Lung microvascular endothelial cell (primary cell): Measurements from ENCODE around the gene TMEM200A. TPM values are rescaled to one million over a fixed set of nuclear protein-coding genes. Genes with fewer than 3 reads are reported as not detected.

Experiments
- DNase-seq, 2 donors: peaks; one replicate each; pipeline versions ENCODE4 v3.0.0 to v3.0.0-alpha.2; 2010; ENCODE audit warnings: low read depth in 2 of 2
- total RNA-seq: library from RNA; depleted of rRNA; stranded (reverse); fragments of >200 nt; gene quantifications from 2 replicates; pipeline ENCODE4 v1.2.1, GENCODE V29; 2014

TMEM200A gene
- total RNA-seq, 1 donor from 2014 or later: 0.20 TPM

DNA sequence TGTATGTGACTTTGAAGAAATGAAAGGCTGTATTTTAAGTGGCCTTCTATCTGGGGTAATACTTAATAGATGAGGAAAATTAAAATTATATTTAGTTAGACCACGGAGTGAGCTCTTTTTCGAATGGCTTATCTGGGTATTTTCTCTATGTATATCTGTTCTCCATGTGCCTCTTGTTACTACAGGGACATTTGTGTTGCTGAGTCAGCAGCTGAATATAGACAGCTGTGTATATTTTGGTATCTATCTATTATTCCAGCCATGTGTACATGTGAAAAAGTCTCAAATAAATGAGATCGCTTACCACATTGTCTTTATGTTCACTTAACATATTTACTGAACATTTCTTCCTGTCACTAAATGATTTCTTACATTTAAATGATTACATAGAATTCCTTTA, 57.2 kb downstream of the TMEM200A start:
- no peak for DNase-seq

DNA sequence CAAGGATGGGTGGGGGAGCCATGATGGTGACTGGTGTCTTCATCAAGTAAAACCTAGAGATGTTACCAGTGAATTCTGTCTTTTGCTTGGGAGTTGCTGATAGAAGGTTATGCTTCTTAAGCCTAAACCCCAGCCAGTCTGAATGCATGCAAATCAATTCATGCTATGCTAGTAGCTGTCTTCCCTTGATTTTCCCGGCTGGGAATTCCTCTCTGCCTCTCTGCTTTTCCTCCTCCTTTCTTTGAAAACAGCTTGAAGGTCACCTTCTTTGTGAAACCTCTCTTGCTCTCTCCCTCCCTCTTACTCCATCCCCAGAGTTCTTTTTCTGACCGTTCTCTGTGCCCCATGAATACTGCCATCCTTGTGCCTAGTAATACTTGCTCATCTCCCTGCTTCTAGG, 58.9 kb downstream of the TMEM200A start:
- DNase-seq: no peak

DNA sequence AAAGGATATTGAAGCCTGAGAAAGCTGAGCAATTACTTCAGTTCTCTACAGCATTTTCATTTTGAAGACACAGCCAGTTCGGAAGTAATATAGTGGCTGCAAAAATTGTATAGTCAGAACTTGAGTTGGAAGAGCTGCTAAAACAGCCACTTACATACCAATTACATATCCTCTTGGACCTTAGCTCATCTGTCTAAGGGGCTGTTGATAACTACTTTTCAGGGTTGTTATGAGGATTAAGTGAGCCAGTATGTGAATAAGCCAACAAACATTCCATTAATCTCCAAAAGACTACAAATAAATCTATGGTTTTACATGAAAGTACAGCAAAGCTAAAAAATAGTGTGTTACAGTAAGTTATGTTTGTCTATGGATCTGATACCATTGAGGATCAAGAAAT, 59.7 kb downstream of the TMEM200A start:
- no peak for DNase-seq

DNA sequence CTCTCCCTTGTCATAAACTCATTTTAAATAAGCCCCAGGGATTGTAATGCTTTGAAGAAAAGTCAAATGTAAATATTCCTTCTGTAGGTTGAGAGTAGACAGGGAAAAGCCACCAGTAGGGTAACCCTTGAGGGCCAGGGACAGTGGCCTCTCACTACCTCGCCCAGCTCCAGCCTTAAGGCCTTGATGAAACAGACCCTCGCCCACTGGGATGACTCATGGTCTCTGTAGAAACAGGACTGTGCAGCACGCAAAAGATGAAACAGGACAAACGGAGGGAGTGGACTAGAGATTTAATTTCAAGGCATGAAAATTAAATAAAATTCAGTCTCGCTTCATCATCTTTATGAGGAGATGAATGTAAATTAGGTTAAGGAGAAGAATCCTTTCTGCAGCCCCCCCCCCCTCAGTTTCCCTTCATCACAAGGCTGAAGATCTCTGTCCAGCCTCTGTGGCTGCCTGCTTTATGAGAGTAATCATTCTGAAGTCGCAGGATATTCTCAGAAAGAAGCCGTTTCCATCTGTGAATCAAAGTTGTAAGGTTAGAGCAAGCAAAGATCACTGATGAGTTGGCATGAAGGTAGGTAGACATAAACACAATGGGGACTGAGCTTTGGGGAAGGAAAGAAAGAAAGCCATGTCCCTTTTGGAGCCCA, 60.4 kb downstream of the TMEM200A start:
- no peak for DNase-seq

DNA sequence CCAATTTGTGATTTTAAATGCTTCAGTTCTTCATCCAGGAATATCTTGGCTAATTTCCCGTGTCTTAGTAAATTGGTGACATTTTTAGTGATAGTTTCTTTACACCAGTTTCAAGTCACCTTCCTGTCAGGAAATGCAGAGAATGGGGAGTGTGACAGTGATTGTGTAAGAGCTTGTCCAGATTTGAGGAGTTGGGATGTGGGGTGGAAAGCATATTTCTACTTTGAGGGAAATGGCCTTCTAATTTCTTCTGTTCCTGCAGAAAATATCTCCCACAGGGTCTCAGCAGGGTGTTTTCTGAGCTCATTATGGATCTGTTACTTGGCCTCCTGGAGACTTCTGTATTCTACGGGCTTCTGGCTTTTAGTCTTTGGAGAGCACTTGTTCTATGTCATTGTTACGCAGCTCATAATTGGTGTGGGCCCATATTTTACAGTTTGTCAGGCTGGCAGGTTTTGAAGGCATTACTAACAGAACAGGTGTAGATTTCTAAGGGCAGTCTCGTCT, 65.6 kb downstream of the TMEM200A start:
- peak in 1 of 2 donors; percentile 3 for DNase-seq

DNA sequence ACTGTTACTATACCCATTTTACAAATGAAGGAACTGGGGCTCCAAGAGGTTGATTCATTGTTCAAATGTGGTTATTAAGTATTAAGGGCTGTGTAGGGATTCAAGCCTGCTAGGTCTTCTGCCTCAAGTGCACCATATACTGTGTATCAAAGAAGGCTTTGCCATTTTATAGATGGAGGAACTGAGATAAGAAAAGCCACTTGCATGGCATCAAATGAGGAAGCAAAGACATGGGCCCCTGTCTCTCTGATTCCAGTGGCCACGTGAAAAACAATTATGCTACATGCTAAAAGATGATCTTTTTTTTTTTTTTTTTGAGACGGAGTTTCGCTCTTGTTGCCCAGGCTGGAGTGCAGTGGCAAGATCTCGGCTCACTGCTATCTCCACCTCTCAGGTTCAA, 67.0 kb downstream of the TMEM200A start:
- no peak for DNase-seq

DNA sequence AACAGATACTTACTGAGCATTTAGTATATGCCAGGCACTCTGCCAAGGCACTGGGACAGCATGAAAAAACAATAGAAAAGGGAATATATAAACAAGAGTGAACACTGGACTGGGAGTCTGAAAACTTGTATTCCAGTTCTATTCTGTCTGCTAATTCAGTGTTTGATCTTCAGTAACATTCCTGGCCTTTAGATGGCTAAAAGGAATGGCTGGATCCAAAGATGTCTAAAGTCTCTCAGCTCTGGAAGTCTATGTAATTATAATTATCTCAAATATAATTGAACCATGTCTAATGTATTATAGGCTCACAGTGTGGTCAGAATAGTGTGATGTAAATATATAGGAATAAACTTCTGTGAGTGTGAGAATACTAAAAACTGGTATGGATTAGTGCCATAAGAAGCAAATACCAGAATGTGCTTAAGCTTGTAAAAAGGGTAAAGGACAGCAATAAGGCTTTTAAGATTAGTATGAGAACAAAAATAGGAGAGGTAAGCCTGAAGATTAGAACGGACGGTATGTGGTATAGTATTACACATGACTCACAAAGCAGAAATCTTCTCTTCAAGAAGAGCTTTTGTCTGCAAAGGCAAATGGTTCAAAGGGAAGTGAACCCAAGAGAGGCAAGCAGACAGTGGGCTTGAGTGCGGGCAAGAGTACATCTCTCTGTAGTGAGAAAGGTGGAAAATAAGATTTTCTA, 68.5 kb downstream of the TMEM200A start:
- DNase-seq: no peak

DNA sequence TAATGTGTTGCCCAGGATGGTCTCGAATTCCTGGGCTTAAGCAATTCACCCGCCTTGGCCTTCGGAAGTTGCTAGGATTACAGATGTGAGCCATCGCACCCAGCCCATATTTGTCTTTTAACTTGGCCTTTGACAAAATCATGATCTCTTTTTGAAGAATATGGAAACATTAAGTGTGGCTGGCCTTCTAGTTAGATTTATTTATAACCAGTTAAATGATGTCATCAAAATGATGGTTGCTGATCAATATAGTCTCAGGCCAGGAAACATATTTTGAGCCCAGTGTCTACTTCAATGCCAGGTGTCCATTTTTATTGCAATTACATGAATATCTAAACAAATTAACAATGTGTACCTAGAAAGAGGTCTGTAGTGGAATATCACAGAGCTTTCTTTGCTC, 69.4 kb downstream of the TMEM200A start:
- DNase-seq: no peak

DNA sequence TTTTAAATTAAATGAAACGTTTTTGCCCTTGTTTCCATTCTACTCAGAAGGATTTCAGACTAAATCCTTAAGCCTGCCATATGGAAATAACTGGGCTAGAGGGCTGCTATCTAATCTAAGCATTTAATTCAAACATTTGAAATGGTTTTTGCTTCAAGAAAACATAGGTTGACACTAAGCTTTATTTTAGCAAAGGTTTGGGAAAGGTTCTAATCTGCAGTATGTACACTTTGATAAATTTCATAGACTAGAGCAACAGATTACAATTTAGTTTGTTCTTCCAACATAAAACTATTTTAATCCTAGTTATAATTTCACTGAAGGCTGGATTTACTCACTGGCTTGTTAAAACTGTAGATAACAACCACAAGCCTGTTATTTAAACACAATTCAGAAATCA, 72.1 kb downstream of the TMEM200A start:
- DNase-seq: no peak

DNA sequence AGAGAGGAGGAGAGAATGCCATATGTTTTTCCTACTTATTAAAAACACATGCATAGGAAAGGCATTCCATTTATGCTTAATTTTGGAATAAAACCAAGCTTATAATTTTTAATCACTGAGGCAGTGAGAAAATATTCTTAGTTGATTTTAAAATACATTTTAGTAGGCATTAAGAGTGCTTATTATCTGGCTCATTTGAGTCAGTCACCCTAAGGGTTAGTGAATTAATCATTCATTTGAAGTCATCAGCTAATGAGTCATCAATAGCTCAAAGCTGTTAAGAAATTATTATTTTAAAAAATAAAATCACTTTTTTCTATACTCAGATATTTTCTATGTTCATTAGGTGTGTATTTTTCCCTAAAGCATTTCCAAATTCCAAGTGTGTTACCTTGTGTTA, 81.6 kb downstream of the TMEM200A start:
- no peak for DNase-seq

DNA sequence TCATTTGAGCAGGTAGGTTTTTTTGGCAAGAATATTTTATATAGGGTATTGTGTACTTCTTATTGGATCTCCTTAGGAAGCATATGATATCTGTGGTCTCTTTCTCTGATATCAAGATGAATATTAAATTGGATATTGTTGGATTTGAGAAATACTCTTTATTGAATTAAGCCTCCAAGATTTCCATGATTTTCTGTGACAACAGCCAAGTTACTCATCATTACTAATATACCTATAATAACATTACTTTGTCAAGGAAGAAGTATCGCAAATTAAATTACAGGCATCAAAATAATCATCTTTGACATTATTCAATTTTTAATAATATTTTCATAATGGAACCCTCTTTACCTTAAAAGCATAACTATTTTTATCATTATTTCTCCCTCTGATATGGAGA, 86.5 kb downstream of the TMEM200A start:
- DNase-seq: no peak

DNA sequence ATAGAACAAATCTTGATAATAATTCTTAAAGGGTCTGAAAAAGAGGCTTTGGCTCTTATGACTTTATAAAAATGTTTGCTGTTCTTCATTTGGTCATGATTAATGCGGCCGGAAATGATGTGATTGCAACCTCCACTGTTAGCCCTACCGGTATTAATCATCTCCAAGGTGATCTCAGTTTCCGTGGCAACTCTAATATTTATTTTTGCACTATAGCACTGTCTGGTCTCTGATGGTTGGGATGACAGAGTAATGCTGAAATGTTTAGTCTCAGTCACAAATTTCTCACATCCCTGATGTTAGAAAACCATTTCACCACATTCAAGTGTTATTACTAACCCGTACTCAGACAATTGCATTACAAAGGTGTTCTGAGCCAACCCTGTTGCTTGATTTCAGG, 87.4 kb downstream of the TMEM200A start:
- DNase-seq: peak; percentile 5 to 53

DNA sequence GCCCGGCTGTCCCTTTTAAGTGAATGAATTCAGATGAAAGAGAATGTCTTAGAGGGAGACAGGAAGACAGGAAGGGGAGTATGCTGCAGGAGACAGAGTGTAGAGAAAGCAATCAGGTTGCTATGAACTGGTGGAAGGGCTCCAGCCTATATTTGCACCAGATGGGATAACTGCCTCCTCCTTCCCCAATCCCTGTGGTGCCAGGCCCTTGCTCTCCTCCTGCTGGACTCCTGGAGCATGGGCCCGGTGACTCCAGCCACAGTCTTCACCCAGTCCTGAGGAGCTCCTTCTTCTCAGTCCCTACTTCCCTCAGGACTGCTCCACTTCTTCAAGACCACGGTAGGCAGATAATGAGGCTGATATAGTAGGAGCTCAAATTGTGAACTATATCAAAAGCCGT, 91.8 kb downstream of the TMEM200A start:
- no peak for DNase-seq

DNA sequence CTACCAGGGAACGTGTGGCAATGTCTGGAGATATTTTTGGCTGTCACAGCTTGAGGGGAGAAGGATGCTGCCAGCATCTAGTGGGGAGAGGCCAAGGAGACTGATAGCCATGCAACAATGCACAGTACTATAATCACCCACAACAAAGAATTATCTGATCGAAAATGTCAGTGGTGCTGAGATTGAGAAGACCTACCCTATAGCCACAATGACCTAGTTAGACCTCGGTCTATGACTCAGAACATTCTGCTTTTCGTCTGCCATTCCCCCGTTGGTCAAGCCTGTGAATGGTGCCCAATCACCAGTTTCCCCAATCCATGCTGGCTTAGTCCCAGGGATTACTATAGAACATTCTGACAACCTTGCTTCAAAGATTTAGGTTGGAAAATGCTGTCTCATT, 93.5 kb downstream of the TMEM200A start:
- DNase-seq: no peak

DNA sequence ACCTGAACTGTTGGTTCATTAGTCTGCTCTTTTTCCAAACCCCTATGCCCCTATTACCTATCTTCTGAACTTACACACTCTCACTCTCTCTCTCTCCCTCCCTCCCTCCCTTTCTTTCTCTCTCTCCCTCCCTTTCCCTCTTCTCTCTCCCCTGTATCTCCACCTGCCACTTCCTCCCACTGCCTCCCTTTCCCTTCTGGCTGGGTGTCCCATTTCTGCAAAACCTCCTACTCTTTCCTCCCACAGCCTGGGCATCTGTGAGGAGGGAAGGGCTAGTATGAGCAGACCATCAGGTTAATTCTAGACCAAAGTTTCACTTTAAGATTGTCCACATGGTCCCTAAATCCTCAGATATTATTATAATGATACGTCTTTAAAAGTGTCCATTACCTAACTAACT, 95.1 kb downstream of the TMEM200A start:
- no peak for DNase-seq

DNA sequence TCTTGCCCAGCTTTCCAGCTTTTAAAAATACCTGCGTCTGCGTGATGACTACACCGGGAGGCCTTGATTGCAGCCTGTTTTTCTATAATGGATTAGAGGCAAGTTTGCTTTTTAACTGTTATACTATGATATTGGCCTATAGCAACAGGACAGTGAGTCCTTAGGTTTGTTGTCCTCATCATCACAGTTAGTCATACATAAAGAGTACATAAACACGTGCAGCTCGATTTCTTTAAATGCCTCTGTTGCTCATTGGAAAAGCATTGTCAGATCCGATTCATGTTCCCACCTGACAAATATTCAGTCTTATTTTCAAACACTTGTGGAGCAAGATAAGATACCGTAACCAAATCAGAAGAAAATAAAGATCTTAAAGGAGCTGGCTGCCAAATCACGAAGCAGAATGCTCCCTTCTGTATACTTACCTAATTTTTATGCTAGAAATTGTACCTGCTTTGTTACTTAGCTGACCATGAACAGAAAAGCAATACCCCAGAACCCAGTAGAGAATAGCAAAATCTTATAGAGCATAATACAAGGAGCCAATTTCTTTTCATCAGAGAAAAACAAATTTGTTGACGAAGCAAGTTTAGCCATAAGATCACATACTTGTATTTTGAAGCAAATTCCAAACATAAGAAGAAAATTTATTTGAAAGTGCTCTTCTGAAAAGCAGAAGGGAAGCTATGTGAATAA, 100.4 kb downstream of the TMEM200A start:
- no peak for DNase-seq

DNA sequence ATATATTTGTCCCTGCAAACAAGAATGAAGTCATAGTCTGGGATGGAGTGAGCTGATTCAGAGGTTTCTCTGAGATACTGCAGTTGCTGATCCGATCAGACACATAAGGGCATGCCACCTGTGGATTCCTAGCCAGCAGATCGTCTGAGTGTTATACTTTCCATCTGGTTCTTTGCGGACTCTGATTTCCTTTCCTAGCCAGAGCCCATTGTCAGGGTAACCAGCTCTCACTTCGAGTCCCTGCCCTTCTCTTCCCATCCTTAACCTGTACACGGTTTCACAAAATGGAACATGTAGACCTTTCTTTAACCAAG, 100.9 kb downstream of the TMEM200A start:
- DNase-seq: no peak

DNA sequence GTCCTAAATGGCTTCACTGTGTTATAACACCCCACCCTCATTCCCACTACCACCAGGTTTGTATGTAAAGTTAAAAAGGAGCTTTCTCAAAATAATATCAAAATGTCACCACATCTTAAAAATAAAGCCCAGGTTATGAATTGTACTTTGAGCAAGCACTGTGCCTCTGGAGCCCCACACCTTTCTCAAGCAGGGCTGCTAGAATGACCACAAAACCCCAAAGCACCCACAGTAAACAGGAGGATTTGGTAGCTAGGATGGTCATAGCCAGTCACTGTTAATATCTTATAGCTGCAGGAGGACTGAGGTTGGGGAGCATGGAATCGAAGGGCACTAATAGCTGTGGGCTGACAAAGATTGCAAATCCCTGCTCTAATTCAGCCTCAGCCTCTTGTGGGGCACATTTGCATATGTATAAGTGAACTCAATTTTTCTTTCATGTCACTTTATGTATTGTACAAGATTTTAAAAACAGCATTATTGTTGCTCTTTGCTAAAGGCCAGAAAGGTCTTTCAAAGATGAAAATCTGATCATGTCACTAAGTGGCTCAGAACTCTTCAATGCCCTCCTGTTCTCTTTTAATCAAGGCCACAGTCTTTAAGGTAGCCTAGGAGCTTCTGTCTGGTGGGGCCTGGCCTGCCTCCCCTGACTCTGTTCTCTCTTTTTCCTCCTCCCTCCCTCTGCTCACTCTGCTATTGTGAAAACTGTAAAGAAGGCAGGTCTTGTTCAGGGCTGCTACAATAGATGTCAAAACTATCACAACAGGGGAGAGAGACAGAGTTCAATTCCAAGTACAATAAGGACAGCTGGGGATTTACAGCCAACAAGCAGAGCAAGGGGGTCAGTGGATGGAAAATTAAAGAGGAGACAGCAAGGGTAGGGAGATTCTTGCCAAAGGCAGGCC, 101.6 kb downstream of the TMEM200A start:
- no peak for DNase-seq

DNA sequence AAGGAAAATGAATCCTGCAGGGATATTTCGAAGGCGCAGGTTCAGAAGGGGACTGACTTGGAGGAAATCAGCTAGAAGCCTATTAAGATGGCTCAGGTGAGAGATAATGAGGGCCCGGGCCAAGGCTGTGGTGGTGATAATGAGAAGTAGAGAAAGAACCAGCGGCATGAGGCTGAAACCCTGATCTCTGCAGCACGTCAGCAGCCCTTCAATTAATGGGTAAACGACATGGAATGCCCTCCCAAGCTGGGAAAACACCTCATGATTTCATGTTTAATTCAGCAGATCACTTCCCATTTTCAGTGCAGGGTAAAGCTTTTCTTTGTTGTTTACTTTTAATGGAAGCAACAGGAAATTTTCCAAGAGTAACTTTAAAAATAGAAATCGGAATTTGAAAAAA, 104.9 kb downstream of the TMEM200A start:
- no peak for DNase-seq

DNA sequence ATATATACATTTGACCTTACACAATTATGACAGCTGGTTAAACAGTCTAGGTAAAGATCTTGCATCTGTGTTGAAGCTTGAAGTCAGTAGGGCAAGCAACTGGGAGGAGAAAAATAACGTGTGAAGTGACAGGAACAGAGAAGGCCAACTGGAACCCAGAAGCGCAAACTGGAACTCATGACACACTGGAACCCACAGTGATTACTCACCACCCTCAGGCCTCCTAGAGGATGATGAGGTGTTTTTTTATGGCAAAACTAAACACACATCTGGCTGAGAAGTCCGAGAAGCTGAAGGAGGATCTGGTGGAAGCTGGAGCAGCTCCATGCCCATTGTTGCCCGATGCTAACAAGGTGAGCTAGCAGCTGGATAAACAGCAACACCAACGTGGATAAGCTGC, 108.1 kb downstream of the TMEM200A start:
- no peak for DNase-seq

DNA sequence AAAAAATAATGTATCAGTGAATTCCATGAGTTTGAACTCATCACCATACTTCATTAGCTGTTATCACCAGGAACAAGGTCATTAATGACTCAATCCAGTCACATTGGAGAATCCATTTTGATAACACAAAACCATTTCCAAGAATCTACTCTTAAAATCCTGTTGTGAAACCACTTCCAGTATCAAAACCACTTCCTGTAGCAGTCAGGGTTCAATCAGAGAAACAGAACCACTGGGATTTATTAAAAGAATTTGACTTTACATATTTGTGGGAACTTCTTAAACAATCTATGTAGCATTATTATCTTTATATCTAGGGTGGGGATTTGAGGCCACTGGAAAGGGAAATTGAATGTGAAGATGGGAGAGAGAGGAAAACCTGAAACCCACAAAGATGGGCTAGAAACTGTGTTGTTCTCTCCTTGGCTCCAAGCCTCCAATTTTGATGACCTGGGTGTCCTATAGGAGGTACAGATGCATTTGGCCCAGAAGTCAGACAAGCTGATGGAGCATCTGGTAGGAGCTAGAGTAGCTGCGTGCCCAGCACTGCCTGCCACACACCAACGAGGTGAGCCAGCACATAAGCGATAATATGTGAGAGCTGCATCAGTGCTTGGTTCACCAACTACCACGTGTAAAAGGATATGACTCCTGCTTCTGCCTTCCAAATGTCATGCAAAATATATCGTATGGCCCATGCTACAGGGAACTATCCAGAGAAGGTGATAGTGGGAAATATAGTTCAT, 117.0 kb downstream of the TMEM200A start:
- DNase-seq: no peak
